ENCODE data around the gene ENTHD1. TPM values are rescaled to one million over a fixed set of nuclear protein-coding genes. Genes with fewer than 3 reads are reported as not detected.

Gene ENTHD1
- total and polyA plus RNA-seq, 2 donors (not counting 3 experiments of a cell fraction or from before 2014, with no cell fraction given): not detected

GRCh38 chr22:39800790-39801520 lies 92.6 kb downstream of the ENTHD1 start:
- Histone ChIP-seq H3K4me2 (ENCODE audit: insufficient read depth, low read length) (no peak overlapping the region), H3K36me3 (ENCODE audit: control insufficient read depth in 2 of 2, extremely low read depth in 1 of 2, insufficient read depth in 2 of 2, low read length in 2 of 2) (no peaks in the 10 kb centered on the region), H3K4me1 (ENCODE audit: control insufficient read depth, extremely low read depth, insufficient read depth, low read length) (no peaks in the 10 kb centered on the region), H3K79me2 (ENCODE audit: control insufficient read depth, insufficient read depth, low read length) (no peaks in the 10 kb centered on the region), H3K9me3 (replicated peaks; ENCODE audit: control insufficient read depth, insufficient read depth, low read length) (no peaks in the 10 kb centered on the region), H3K27ac (ENCODE audit: insufficient read depth, low read depth, low read length) (no peak overlapping the region), H3K9ac (replicated peaks; ENCODE audit: extremely low read depth, insufficient read depth, low read length) (no peak overlapping the region), H2AFZ (ENCODE audit: low read depth, low read length) (no peak overlapping the region), H4K20me1 (replicated peaks; ENCODE audit: control insufficient read depth, extremely low read depth, insufficient read depth, low read length) (no peaks in the 10 kb centered on the region), H3K9me1 (replicated peaks; ENCODE audit: control insufficient read depth, extremely low read depth, insufficient read depth, low read length) (no peaks in the 10 kb centered on the region), H3K4me3 (replicated peaks in 1 of 3; ENCODE audit: insufficient read depth in 1 of 3, low read depth in 1 of 3, low read length in 3 of 3) (no peak overlapping the region), H3K27me3 (ENCODE audit: control insufficient read depth in 2 of 2, insufficient read depth in 2 of 2, low read length in 2 of 2) (peaks cover 6 to 9% of the 10 kb centered on the region in 2 experiments)
- intact Hi-C loops (cut with micrococcal nuclease) (loop anchor here (10.0 kb wide), 1 partner anchor 224 kb away; no protein-coding TSS in a partner anchor), dilution Hi-C loops (cut with MboI; ENCODE audit: extremely low pct_ligation_motif_present, low sequenced_read_pairs) (no loop called here)
- ChIA-PET CTCF (interaction anchor here (1.4 kb wide), 1 partner anchor 272 kb away, joined by 3 read pairs; no protein-coding TSS in a partner anchor), POLR2A (no interaction called here)
- no peak for DNase-seq (ENCODE audit: low read depth, low spot score)
- BruUV-seq (replicated peaks): no TSS peak
- no peak for FAIRE-seq
- TF ChIP-seq GATA2 (IDR thresholded peaks at IDR 0.05; ENCODE audit: insufficient read depth, insufficient read length, low read depth, low read length) (no peak), CTCF (IDR thresholded peaks at IDR 0.05; ENCODE audit: extremely low read depth in 1 of 2, insufficient read depth in 1 of 2, low read depth in 1 of 2, low read length in 2 of 2) (no peak)

- no peak overlapping the region for H3K4me3 ChIP-seq (replicated peaks in 1 of 3; ENCODE audit: insufficient read depth in 1 of 3, low read depth in 1 of 3, low read length in 3 of 3)
- intact Hi-C loops (cut with micrococcal nuclease): no loop called here
- H3K27ac ChIP-seq (ENCODE audit: insufficient read depth, low read depth, low read length): no peak overlapping the region
- H3K9me1 ChIP-seq (replicated peaks; ENCODE audit: control insufficient read depth, extremely low read depth, insufficient read depth, low read length): no peaks in the 10 kb centered on the region
- no peak overlapping the region for H2AFZ ChIP-seq (ENCODE audit: low read depth, low read length)
- FAIRE-seq (no peak), DNase-seq (ENCODE audit: low read depth, low spot score) (no peak)
- no peak overlapping the region for H3K9ac ChIP-seq (replicated peaks; ENCODE audit: extremely low read depth, insufficient read depth, low read length)
- H4K20me1 ChIP-seq (replicated peaks; ENCODE audit: control insufficient read depth, extremely low read depth, insufficient read depth, low read length): no peaks in the 10 kb centered on the region
- H3K27me3 ChIP-seq (ENCODE audit: control insufficient read depth in 2 of 2, insufficient read depth in 2 of 2, low read length in 2 of 2): peaks cover 3 to 6% of the 10 kb centered on the region in 2 experiments
- ChIA-PET POLR2A (no interaction called here), CTCF (no interaction called here)
- TF ChIP-seq POLR2A (IDR thresholded peaks at IDR 0.05; ENCODE audit: low read depth, low read length) (no peak), MYC (IDR thresholded peaks at IDR 0.05; ENCODE audit: low read depth, low read length) (no peak), FOS (IDR thresholded peaks at IDR 0.05; ENCODE audit: borderline replicate concordance, insufficient read depth, low read length) (no peak), POLR2AphosphoS5 (IDR thresholded peaks at IDR 0.05; ENCODE audit: insufficient read depth, low read depth, low read length) (no peak), MAX (IDR thresholded peaks at IDR 0.05; ENCODE audit: insufficient read depth, insufficient read length) (no peak), EZH2 (IDR thresholded peaks at IDR 0.05; ENCODE audit: borderline replicate concordance, low read depth, low read length, severe bottlenecking) (no peak), GATA2 (IDR thresholded peaks at IDR 0.05; ENCODE audit: insufficient read depth, insufficient read length, low read depth, low read length) (no peak)
- H3K4me1 ChIP-seq (ENCODE audit: control insufficient read depth, extremely low read depth, insufficient read depth, low read length): no peaks in the 10 kb centered on the region
- H3K9me3 ChIP-seq (replicated peaks; ENCODE audit: control insufficient read depth, insufficient read depth, low read length): no peaks in the 10 kb centered on the region
- no peak overlapping the region for H3K4me2 ChIP-seq (ENCODE audit: insufficient read depth, low read length)
- no peaks in the 10 kb centered on the region for H3K36me3 ChIP-seq (ENCODE audit: control insufficient read depth in 2 of 2, extremely low read depth in 1 of 2, insufficient read depth in 2 of 2, low read length in 2 of 2)
- dilution Hi-C loops (cut with MboI; ENCODE audit: extremely low pct_ligation_motif_present, low sequenced_read_pairs): no loop called here
- no peaks in the 10 kb centered on the region for H3K79me2 ChIP-seq (ENCODE audit: control insufficient read depth, insufficient read depth, low read length)
- BruUV-seq (replicated peaks): no TSS peak
Observed at GRCh38 chr22:39797528-39798147, 95.9 kb downstream of the ENTHD1 start.
